H1 (cell line): ENCODE results near the gene GPR37. TPM values are rescaled to one million over a fixed set of nuclear protein-coding genes. Genes with fewer than 3 reads are reported as not detected.

Experiments used
- E2F6 ChIP-seq: IDR thresholded peaks from 2 replicates; pipeline ENCODE4 v1.6.1; 2012; ENCODE audit warnings: inconsistent platforms
- polyA plus RNA-seq, 7 experiments: library from polyadenylated mRNA; depleted of rRNA in 3 of 7; stranded (reverse) in 5 of 7; unstranded in 2 of 7; fragments of >200 nt in 5 of 7; fragments of 200-250 nt in 2 of 7; gene quantifications; 1 replicate in 5 of 7; 2 replicates in 1 of 7; 4 replicates in 1 of 7; pipeline versions ENCODE4 v1.2.1 to v1.2.3, GENCODE V29; 2011 to 2013; ENCODE audit warnings: missing spikeins in 2 of 7, mixed read lengths in 2 of 7
- total RNA-seq: library from RNA; stranded (reverse); fragmentation: NEBNext Ultra II Directional; extraction: Animal tissue kit (Norgen Biotek cat#: 25700); gene quantifications from 2 replicates; pipeline ENCODE4 v1.2.1, GENCODE V29; 2021

Gene GPR37
- total and polyA plus RNA-seq, 2 of the 8 experiments (the other 6 are each of a cell fraction or from before 2014, with no cell fraction given), result 1.5 to 17.4 TPM

GRCh38 chr7:124751027-124751426 is 14.6 kb downstream of the GPR37 start (continued):
- no peak for TF ChIP-seq E2F6
